Kidney tubule cell (primary cell): ENCODE results near the gene PLA2G6.
"Not testable (repeated sequence)": the region's sequence is repeated elsewhere in the genome, so short reads cannot be mapped to it uniquely, and the experiment has no call there.

Source experiments
- DNase-seq: peaks from one replicate; pipeline ENCODE4 v3.0.0-alpha.2; 2018; ENCODE audit warnings: low spot score

Gene PLA2G6

GRCh38 chr22:38085501-38085900, 96.1 kb downstream of the PLA2G6 start:
- DNase-seq: no peak

- no peak for DNase-seq
These were observed 96.6 kb downstream of the PLA2G6 start for GRCh38 chr22:38085056-38085455.

GRCh38 chr22:38083931-38084631, 97.5 kb downstream of the PLA2G6 start, which contains the start of gene SLC16A8:
TSS of gene SLC16A8 (minus strand) at chr22:38084184. CDS start at chr22:38082873, 1,311 bp downstream.
- no peak for DNase-seq

DNA sequence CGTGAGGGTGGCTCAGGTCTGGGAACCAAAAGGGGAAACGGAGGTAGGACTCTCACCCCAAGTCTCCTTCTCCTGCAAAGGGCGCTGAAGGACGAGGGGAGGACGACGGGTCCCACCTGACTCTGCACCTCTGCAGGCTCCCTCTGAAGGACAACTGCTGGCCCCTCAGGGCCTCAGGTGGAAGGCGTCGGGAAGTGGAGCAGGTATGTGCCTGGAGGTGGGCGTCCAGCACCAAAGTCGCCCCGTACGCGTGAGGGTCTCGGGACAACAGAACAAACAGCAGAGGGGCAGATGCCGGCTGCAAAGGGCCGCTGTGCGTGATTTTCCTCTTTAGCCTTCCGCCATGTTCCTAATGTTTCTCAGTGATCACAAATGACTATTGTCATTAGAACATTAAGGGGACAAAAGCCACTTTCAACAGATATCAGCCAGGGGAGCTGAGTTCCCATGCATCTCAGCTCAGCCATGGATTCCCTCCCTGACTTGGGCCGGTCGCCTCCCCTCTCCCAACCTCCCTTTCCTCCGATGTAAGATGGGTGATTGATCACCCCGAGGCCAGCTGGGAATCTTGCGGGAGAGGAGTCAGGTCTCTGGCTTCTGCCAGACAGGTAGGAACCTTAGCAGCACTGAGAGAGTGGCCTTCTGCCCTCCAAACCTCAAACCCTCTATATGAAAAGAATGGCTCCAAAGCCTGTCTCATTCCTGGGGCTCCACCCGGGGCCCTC, 98.5 kb downstream of the PLA2G6 start:
- no peak for DNase-seq

GRCh38 chr22:38081941-38082828, 99.4 kb downstream of the PLA2G6 start:
- DNase-seq: no peak

DNA sequence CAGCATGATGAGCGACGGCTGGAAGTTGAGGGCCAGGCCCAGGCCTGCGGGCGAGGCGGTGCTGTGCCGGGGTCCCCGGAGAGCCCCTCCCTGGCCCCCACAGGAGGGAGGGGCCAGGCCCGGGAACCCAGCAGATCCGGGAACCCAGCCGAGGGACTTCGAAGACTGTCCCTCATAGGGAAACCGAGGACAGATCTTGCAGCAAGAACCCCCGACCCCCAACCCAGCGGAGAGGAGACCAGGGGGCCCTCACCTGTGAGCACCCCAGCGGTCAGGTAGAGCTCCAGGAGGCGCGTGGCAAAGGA, 100.0 kb downstream of the PLA2G6 start:
- DNase-seq: no peak

- DNase-seq: peak; percentile 40
These were observed 100.6 kb downstream of the PLA2G6 start for GRCh38 chr22:38080850-38081635.

- DNase-seq: no peak
These were observed 101.2 kb downstream of the PLA2G6 start for GRCh38 chr22:38080474-38080849.

DNA sequence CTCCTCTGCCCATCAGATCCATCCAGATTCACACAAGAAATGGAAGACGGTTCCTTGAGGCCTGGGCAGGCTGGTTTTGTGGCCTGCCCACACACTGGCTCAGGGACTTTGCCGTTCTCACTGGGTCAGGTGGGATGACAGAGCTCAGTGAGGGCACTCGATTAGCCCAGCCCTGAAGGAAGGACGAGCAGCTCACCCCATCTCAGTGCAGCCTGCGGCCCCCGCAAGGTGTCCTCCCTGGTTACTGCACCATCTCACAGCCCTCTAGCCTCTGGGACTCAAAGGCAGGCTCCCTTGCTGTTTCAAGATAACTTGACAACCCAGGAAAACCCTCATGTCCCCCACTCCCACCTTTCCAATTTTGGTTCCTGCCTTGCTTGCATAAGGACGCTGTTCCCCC, 101.8 kb downstream of the PLA2G6 start:
- DNase-seq: no peak

GRCh38 chr22:38079208-38079607, 102.4 kb downstream of the PLA2G6 start:
- DNase-seq: not testable (repeated sequence)

GRCh38 chr22:38078046-38078840, 103.4 kb downstream of the PLA2G6 start:
- no peak for DNase-seq

GRCh38 chr22:38077595-38077994, 104.0 kb downstream of the PLA2G6 start:
- no peak for DNase-seq

GRCh38 chr22:38077096-38077495, 104.5 kb downstream of the PLA2G6 start:
- DNase-seq: no peak

DNA sequence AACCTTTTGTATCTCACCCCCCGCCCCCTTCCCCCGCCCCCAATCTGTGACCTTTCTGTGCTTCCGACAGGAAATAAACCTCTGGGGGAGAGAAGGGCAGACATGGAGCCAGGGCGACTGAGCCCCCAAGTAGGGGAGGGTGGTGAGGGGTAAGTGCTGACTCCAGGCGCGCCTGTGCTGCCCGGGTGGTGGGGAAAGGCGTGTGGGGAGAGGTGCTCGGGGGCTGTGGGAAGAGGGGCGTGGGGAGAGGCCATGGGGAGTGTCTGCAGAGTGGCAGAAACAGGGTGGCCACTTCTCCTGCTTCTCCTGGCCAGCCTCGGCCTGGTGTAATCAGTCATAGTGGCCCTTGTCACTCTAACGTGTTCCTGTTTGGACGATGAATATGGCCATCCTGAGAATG, 105.7 kb downstream of the PLA2G6 start:
- DNase-seq: no peak

DNA sequence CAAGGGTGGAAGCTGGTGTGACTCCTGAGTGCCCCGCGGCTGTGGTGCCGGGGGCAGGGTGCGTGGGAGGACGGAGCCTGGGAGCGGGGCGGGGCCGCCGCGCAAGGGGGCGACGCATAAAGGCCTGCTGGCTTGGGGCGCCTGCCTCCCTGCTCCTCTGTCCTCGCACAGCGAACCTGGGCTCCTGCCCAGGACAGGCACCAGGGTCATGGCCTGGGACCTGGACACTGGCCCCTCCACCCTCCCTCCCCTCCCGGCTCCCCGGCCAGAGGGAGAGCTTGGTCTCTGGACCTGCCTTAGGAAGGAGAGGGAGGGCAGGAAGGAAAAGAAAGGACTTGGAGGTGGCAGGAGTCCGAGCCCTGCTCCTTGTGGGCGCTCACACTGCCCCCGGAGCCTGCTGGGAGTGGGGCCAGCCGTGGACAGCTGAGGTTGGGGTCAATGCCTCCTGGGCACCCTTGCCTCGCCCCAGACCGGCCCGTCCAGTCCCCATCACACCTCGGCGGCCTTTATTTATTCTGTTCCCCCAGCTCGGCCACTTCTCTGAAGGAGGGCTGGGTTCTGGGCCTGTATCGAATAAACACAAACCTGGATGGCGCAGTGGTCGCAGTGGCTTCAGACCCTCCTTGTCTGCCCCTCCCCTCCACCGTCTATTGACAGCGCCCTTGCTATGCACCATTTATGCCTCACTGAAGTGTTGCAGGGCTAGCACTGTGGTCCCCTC, 106.4 kb downstream of the PLA2G6 start:
- no peak for DNase-seq

DNA sequence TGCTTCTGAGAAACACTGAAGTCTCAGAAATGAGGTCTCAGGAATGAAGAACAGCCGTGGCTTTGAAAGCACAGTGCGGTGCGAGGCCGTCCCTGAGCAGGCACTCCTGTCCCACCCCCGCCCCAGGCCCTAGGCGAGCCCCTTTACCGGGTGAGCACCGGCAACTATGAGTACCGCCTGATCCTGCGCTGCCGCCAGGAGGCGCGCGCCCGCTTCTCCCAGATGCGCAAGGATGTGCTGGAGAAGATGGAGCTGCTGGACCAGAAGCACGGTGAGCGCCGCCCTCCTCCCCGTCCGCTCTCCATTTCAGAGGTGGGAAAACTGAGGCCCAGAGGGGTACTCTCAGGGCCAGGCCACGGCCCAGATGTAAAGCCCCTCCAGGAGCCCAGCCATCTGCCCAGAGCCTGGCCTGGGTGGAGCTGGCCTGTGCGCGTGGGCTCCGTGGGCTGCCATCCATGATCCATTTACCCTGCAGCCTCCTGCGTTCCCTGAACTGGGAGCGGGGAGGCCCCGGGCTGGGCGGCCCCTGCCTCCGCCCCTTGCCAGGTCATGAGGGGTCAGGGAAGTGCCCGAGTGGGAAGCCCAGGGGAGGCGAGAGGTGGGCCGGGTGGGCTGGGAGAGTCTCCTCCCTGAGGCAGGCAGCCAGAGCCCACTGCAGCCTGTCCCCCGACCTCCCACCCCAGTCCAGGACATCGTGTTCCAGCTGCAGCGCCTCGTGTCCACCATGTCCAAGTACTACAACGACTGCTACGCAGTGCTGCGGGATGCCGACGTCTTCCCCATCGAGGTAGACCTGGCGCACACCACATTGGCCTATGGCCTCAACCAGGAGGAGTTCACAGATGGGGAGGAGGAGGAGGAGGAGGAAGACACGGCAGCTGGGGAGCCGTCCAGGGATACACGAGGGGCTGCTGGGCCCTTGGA, 107.2 kb downstream of the PLA2G6 start:
- no peak for DNase-seq

DNA sequence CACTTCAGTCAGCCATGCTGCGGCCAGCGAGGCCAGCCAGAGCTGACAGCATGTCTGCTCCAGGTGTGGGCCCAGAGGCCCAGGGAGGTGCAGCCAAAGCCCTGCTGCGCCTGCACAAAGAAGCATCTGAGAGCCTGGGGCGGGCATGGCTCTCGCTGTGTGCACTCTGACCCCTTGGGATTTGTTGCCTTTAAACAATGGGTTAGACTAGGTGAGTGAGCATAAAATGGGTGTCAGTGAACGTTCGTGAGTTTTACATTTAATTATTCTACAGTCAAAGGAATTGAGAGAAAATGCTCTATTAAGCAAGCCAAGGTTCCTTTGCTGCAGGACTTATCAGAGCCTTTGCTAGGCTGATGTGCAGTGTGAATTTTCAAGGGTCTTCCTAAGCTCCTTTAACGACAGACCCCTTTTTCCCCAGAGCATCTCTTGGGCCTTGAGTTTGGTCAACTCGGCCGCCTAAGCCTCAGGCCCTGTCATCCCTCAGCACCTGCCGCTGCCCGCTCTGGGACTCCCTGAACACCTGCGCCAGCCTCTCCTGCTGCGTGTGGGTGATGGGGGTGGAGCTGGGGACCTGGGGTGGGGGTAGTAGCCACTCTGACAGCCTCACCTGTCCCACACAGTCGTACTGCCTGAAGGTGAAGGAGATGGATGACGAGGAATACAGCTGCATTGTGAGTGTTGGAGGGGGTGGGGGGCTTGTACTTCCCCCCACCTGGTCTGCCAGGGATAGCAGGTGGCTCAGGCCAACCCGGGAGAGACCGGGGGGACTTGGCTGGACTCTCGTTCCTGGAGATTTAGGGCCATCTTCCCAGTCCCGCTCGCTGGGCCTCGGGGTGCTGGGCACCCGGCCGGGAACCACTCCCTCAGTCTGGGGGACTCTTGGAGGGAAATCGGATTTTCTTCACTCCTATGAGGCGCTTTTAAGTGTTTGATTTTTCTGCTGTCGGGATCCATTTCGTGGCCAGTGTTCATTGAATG, 108.2 kb downstream of the PLA2G6 start:
- DNase-seq: no peak
